NCI-H226 (cell line): Measurements from ENCODE around the gene ERBB4.
"Not testable (repeated sequence)": the region's sequence is repeated elsewhere in the genome, so short reads cannot be mapped to it uniquely, and the experiment has no call there.

Experiments used
- DNase-seq: peaks from one replicate; pipeline ENCODE4 v3.0.0-alpha.2; 2015

Gene ERBB4

DNA sequence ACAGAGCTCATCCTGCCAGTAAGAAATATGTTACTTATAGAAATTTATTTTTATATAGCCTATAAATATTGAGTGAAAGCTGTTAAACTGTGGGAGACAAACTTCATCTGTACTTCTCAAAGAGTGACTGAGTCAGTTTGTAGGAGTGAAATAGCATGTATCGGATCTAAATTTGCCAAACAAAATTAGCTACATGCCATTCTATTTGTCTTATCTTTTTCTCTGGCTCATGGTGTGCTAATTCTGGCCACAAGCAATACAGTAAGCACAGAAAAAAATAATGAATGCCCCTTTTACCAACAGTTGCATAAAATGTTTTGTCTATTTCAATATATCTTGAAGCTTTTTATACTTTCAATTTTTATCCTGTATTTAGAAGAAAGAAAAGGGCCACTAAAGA is 12.5 kb downstream of the ERBB4 start:
- DNase-seq = no peak

GRCh38 chr2:212523756-212524155 is 14.8 kb downstream of the ERBB4 start:
- DNase-seq = no peak

- DNase-seq = no peak
Measured at GRCh38 chr2:212520340-212520739, 18.3 kb downstream of the ERBB4 start.

GRCh38 chr2:212517693-212518092 is 20.9 kb downstream of the ERBB4 start:
- no peak for DNase-seq

GRCh38 chr2:212505586-212505985 is 33.0 kb downstream of the ERBB4 start:
- no peak for DNase-seq

- no peak for DNase-seq
Measured at GRCh38 chr2:212495046-212495445, 43.6 kb downstream of the ERBB4 start.

GRCh38 chr2:212494418-212495020 is 44.1 kb downstream of the ERBB4 start:
- DNase-seq = no peak

DNA sequence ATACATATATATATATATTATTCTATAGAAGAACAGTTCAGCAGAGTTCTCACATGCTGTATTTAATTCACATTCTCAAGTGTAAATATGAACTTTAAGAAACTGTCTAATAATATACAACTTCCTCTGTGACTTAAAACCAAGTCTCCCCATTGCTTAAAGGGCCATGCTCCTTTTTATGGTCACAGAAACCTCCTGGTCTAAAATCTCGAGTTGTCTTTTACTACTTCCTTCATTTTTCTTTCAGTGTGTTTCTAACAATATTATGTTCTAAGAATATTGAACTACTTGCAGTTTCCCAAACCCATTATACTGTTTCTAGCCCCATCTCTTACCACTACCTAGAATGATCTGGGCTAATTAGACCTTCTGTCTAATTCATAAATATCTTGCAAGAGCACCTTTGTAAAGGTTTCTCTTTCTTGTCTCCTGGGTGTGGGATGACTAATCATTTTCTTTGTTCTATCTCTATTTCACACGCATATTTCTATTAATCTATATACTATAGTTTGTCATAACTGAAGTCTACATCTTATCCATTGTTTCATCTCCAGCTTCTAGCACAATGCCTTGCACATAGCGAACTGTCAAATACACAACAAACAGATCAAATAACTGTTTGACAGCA is 48.8 kb downstream of the ERBB4 start:
- no peak for DNase-seq

GRCh38 chr2:212488611-212489010 is 50.0 kb downstream of the ERBB4 start:
- no peak for DNase-seq

DNA sequence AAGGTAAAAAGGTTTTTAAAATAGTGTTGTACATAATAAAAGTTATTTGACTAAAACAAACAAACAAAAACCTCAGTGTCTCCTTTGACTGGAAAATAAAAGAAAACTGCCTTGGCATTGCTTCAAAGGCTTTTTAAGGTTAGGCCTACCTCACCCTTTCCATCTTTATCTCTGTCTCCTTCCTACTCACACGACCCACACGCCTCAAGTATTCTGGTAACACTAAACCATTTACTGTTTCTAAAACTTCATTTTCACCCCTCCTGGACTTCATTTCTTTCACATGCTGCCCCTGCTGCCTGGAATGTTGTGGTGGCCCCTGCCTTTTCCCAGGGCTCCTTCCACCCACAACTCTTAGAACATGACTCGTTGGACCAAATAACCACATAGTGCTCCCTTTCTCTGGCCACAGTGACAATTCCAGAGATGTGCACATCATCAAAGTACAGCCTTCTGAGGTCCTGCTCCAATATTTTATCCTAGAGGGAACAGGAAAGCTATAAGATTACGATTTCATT is 54.0 kb downstream of the ERBB4 start:
- DNase-seq = peak; percentile 3

DNA sequence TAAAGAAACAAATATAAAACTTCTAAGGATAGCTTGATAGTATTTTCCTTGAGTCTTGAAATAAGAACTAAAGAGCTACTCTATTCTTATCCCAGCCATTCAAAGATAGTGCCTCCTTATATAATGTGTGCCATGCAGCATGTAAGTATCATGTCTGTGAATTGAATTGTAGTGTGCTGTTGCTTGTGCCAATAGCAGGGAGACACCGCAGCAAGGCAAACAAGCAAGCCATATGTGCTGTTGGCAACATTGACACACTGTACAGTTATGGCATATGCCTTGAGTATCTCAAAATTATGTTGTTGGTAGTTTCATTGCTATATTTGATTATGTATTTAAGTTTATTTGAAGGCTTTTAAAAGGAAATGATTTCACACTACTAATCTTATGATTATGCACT is 58.2 kb downstream of the ERBB4 start:
- DNase-seq = no peak

DNA sequence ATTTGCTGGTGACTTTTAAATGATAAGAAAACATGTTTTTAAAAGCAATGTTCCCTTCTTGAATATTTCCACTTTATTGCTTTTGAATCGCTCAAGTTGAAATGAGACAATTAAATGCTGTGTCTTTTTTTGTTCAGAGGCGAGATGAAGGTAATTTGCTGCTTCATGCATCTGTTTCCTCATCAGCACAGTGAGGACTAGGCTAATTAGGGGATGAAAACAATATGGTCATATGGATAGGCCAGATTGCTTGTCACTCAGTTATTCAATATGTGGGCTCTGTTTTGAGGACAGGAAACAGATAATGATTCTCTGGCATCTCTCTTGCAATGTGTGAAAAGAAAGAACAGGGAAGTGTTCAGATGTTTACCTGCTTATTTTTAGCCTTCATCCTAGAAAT is 61.0 kb downstream of the ERBB4 start:
- no peak for DNase-seq

DNA sequence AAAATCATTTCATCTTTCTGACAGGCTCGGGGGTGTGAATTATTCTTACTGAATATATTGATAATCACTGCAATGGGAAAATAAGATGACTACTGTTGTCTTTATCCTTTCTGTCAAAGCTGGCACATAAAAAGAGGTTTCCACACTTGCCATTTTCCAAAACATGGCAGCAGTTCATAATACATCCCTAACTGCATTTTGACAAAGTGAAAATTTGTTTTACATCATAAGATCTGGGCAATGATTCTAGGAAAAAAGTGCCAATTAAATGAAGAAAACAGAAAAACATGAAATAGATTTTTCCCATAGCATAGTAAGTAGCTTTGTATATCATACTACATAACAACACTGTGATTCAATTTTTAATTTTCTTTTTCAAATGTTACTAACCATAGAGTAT is 65.4 kb downstream of the ERBB4 start:
- no peak for DNase-seq

DNA sequence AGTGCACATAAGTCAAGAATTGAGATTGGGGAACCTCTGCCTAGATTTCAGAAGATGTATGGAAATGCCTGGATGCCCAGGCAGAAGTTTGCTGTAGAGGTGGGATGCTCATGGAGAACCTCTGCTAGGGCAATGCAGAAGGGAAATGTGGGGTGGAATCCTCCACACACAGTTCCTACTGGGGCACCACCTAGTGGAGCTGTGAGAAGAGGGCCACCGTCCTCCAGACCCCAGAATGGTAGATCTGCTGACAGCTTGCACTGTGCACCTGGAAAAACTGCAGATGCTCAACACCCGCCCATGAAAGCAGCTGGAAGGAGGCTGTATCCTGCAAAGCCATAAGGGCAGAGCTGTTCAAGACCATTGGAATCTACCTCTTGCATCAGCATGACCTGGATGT is 71.1 kb downstream of the ERBB4 start:
- not testable (repeated sequence) for DNase-seq

GRCh38 chr2:212465456-212465855 is 73.1 kb downstream of the ERBB4 start:
- no peak for DNase-seq

- not testable (repeated sequence) for DNase-seq
Measured at GRCh38 chr2:212461708-212462107, 76.9 kb downstream of the ERBB4 start.

GRCh38 chr2:212454149-212454548 is 84.5 kb downstream of the ERBB4 start:
- DNase-seq = no peak

DNA sequence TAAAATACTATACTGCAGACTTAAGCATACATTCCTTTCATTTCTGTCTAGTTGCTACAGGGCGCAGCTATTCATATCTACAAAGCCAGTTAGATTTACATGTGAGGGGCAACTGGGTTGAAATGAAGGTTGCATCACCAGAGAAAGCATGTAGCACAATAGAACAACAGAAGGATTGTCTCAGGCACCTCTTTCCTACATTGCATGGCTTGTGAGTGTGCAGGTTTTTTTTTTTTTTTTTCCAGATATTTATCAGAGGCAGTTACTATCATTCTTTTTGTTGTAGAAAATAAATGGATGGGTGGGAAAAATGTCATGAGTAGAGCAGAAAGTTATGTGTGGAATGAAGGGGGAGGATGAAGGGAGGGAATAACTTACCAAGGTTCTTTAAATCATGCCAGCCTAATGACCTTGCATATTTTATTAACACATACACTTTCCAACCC is 86.8 kb downstream of the ERBB4 start:
- peak; percentile 76 for DNase-seq

- DNase-seq = no peak
Measured at GRCh38 chr2:212448698-212449097, 89.9 kb downstream of the ERBB4 start.

- DNase-seq = no peak
Measured at GRCh38 chr2:212441821-212442220, 96.8 kb downstream of the ERBB4 start.

- DNase-seq = peak; percentile 22
Measured at GRCh38 chr2:212441141-212441540, 97.5 kb downstream of the ERBB4 start.

DNA sequence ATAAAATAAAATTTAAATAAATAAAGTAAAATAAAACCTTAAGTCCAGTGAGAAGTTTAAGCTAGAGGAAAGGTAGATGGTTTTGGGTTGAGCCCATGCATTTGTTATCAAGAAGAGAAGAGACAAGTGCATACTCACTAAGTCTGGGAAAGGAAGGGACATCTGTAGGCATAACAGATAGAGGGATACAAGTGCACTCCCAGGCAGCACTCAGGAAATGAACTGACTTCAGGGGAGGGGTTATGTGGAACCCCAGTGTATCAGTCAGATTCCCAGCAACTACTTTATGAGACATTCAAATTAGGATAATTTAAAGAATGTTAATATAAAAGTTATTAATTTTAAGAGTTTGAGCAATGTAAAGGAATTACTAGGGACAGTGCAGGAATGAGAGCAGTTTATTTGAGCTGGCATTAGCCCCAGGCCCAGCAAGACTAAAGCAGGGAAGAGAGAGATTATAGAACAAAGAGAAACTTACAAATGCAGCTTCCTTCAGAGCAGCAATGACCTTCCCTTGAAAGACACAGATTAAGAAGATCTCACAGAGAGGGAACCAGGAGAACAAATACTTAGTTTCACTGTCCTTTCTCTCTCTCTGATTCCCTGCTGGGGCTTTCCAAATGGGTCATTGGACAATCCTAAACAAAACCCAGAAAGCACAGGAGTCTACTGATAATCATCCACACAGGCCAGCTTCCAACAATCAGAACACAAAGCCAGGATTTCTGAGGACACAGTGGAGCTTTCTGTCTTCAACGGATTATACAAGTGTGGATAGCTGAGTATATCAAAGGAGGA is 109.7 kb downstream of the ERBB4 start:
- DNase-seq = no peak

GRCh38 chr2:212427638-212428037 is 111.0 kb downstream of the ERBB4 start:
- DNase-seq = no peak
